ENCODE results near the gene CARD10. TPM values are rescaled to one million over a fixed set of nuclear protein-coding genes. Genes with fewer than 3 reads are reported as not detected.
"Not testable (repeated sequence)": the region's sequence is repeated elsewhere in the genome, so short reads cannot be mapped to it uniquely, and the experiment has no call there.

Gene CARD10
- polyA plus RNA-seq, 1 experiment, result 5.8 TPM

DNA sequence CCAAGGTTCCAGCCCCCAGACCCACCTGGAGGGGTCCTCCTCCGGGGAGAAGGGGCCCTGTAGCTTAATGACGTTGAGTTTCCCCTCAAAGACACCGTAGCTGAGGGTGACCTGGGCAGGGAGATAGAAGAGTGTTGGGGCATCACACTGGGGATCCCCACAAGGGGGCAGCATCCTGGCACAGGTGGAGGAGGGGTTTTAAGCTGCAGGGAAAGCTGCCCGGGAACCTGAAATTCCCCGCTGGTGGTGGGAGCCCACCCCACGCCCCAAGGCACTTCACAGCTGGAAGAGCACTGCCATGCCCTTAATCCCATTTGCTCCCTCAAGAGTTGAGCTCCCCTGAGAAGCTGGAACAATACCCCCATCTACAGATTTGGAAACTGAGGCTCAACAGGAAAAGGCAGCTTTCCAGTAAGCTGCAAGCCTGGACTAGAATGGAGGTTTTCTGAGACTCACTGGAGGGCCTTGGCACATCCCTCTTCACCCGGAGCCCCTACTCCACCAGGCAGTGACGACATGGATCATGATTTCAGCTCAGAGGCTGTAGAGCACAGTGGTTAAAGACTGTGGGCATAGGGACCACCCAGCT lies 46.7 kb downstream of the CARD10 start:
- Histone ChIP-seq H3K27me3 (ENCODE audit: control insufficient read depth, insufficient read depth, low read length) (peaks cover 53% of the 10 kb centered on the region), H3K27ac (ENCODE audit: low read depth, low read length) (no peak overlapping the region), H3K9me3 (ENCODE audit: control insufficient read depth, insufficient read depth, low read length) (no peaks in the 10 kb centered on the region), H3K4me3 (ENCODE audit: low read depth, low read length) (no peak overlapping the region)
- CTCF ChIA-PET, result interaction anchor here (0.6 to 1.8 kb wide), 22 partner anchors 9 to 213 kb away, joined by 3 to 17 read pairs (median 4); partner anchors contain the start of gene MFNG
- POLR2A ChIA-PET, result interaction anchor here (0.6 kb wide), 1 partner anchor 39 kb away, joined by 6 read pairs; no protein-coding TSS in a partner anchor
- no peak for DNase-seq (ENCODE audit: low read depth, low spot score)
- TF ChIP-seq, protein P1, sequence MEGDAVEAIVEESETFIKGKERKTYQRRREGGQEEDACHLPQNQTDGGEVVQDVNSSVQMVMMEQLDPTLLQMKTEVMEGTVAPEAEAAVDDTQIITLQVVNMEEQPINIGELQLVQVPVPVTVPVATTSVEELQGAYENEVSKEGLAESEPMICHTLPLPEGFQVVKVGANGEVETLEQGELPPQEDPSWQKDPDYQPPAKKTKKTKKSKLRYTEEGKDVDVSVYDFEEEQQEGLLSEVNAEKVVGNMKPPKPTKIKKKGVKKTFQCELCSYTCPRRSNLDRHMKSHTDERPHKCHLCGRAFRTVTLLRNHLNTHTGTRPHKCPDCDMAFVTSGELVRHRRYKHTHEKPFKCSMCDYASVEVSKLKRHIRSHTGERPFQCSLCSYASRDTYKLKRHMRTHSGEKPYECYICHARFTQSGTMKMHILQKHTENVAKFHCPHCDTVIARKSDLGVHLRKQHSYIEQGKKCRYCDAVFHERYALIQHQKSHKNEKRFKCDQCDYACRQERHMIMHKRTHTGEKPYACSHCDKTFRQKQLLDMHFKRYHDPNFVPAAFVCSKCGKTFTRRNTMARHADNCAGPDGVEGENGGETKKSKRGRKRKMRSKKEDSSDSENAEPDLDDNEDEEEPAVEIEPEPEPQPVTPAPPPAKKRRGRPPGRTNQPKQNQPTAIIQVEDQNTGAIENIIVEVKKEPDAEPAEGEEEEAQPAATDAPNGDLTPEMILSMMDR (IDR thresholded peaks at IDR 0.05; ENCODE audit: low read depth, low read length), result peak; percentile 69

- ChIA-PET CTCF (interaction anchor here (0.7 to 1.8 kb wide), 13 partner anchors 14 to 212 kb away, joined by 3 to 17 read pairs (median 4); partner anchors contain the start of gene MFNG), POLR2A (interaction anchor here (0.6 to 0.7 kb wide), 3 partner anchors 11 to 65 kb away, joined by 3 to 7 read pairs (median 6); no protein-coding TSS in a partner anchor)
- Histone ChIP-seq H3K4me3 (ENCODE audit: low read depth, low read length) (no peak overlapping the region), H3K27me3 (ENCODE audit: control insufficient read depth, insufficient read depth, low read length) (peaks cover 59% of the 10 kb centered on the region), H3K27ac (ENCODE audit: low read depth, low read length) (no peak overlapping the region), H3K9me3 (ENCODE audit: control insufficient read depth, insufficient read depth, low read length) (no peaks in the 10 kb centered on the region)
- no peak for DNase-seq (ENCODE audit: low read depth, low spot score)
- TF ChIP-seq, protein P1 (IDR thresholded peaks at IDR 0.05; ENCODE audit: low read depth, low read length), result no peak
Observed at GRCh38 chr22:37471727-37472417, 47.3 kb downstream of the CARD10 start.

DNA sequence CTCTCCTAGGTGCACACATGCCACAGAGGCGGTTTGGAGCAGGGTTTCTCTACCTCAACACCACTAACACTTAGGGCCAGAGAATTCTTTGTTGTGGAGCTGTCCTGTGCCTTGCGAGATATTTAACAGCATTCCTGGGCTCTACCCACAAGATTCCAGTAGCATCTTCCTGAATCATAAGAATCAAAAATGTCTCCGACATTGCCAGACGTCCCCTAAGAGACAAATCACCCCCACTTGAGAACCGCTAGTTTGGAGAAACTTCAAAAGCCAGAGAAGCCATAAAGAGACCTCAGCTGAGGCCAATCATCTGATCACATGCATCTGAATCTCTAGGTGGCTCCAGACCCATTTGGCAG lies 49.1 kb downstream of the CARD10 start:
- POLR2A ChIA-PET, result no interaction called here
- Histone ChIP-seq H3K27ac (ENCODE audit: low read depth, low read length) (no peak overlapping the region), H3K9me3 (ENCODE audit: control insufficient read depth, insufficient read depth, low read length) (no peaks in the 10 kb centered on the region), H3K27me3 (ENCODE audit: control insufficient read depth, insufficient read depth, low read length) (peaks cover 65% of the 10 kb centered on the region), H3K4me3 (ENCODE audit: low read depth, low read length) (no peak overlapping the region)
- CTCF ChIA-PET, result no interaction called here
- TF ChIP-seq, protein P1 (IDR thresholded peaks at IDR 0.05; ENCODE audit: low read depth, low read length), result no peak
- DNase-seq (ENCODE audit: low read depth, low spot score), result no peak

GRCh38 chr22:37469416-37470086 lies 49.7 kb downstream of the CARD10 start:
- no peak overlapping the region for H3K4me3 ChIP-seq (ENCODE audit: low read depth, low read length)
- CTCF ChIA-PET, result no interaction called here
- peaks cover 62% of the 10 kb centered on the region for H3K27me3 ChIP-seq (ENCODE audit: control insufficient read depth, insufficient read depth, low read length)
- no peak overlapping the region for H3K27ac ChIP-seq (ENCODE audit: low read depth, low read length)
- no peaks in the 10 kb centered on the region for H3K9me3 ChIP-seq (ENCODE audit: control insufficient read depth, insufficient read depth, low read length)
- TF ChIP-seq, protein P1 (IDR thresholded peaks at IDR 0.05; ENCODE audit: low read depth, low read length), result no peak
- no peak for DNase-seq (ENCODE audit: low read depth, low spot score)
- POLR2A ChIA-PET, result no interaction called here

- CTCF ChIA-PET; H3K9me3 ChIP-seq (ENCODE audit: control insufficient read depth, insufficient read depth, low read length); DNase-seq (ENCODE audit: low read depth, low spot score); H3K4me3 ChIP-seq (ENCODE audit: low read depth, low read length); H3K27ac ChIP-seq (ENCODE audit: low read depth, low read length): not testable (repeated sequence)
- POLR2A ChIA-PET, result interaction anchor here (0.6 kb wide), 1 partner anchor 13 kb away, joined by 4 read pairs; no protein-coding TSS in a partner anchor
- H3K27me3 ChIP-seq (ENCODE audit: control insufficient read depth, insufficient read depth, low read length), result peaks cover 56% of the 10 kb centered on the region
Observed at GRCh38 chr22:37468201-37468695, 51.0 kb downstream of the CARD10 start.

Measured in AG04450 (cell line).